Myocyte (in vitro differentiated cells): ENCODE results near the gene GJA3. TPM values are rescaled to one million over a fixed set of nuclear protein-coding genes. Genes with fewer than 3 reads are reported as not detected.
"Not testable (repeated sequence)": the region's sequence is repeated elsewhere in the genome, so short reads cannot be mapped to it uniquely, and the experiment has no call there.

Experiments
- DNase-seq: peaks from one replicate; pipeline ENCODE4 v3.0.0-alpha.2; 2012; ENCODE audit warnings: low read depth
- total RNA-seq: library from RNA; depleted of rRNA; stranded (reverse); fragments of >200 nt; gene quantifications from 2 replicates; pipeline ENCODE4 v1.2.3, GENCODE V29; 2014

Gene GJA3
- total RNA-seq, 1 donor from 2014 or later = 0.59 TPM

GRCh38 chr13:20153290-20153689, 7.6 kb downstream of the GJA3 start:
- not testable (repeated sequence) for DNase-seq

- no peak for DNase-seq
Observed at GRCh38 chr13:20151612-20152011, 9.2 kb downstream of the GJA3 start.

- DNase-seq = no peak
Observed at GRCh38 chr13:20151016-20151415, 9.8 kb downstream of the GJA3 start.

GRCh38 chr13:20150561-20150960, 10.3 kb downstream of the GJA3 start:
- DNase-seq = no peak

GRCh38 chr13:20149762-20150161, 11.1 kb downstream of the GJA3 start:
- no peak for DNase-seq

GRCh38 chr13:20148501-20149183, 12.2 kb downstream of the GJA3 start:
- no peak for DNase-seq

GRCh38 chr13:20146381-20146780, 14.5 kb downstream of the GJA3 start:
- DNase-seq = no peak

GRCh38 chr13:20145521-20145920, 15.3 kb downstream of the GJA3 start:
- DNase-seq = no peak

- DNase-seq = no peak
Observed at GRCh38 chr13:20144141-20144850, 16.6 kb downstream of the GJA3 start.

- no peak for DNase-seq
Observed at GRCh38 chr13:20142927-20143480, 17.8 kb downstream of the GJA3 start.

GRCh38 chr13:20142023-20142926, 18.6 kb downstream of the GJA3 start:
- no peak for DNase-seq

GRCh38 chr13:20141238-20142022, 19.4 kb downstream of the GJA3 start:
- DNase-seq = peak; percentile 16

- DNase-seq = no peak
Observed at GRCh38 chr13:20140487-20140886, 20.4 kb downstream of the GJA3 start.

GRCh38 chr13:20137875-20138274, 23.0 kb downstream of the GJA3 start:
- no peak for DNase-seq

- DNase-seq = no peak
Observed at GRCh38 chr13:20136781-20137703, 23.8 kb downstream of the GJA3 start.

GRCh38 chr13:20134732-20135131, 26.1 kb downstream of the GJA3 start:
- DNase-seq = no peak

GRCh38 chr13:20132052-20132634, 28.7 kb downstream of the GJA3 start:
- no peak for DNase-seq

- DNase-seq = no peak
Observed at GRCh38 chr13:20131057-20131832, 29.6 kb downstream of the GJA3 start.
